GM19099 (cell line): ENCODE measurements around the gene DPM2.
A peak's percentile ranks its signal among the peaks of the same experiment; 100 is the strongest.

Experiments used
- POLR2A ChIP-seq: IDR thresholded peaks from 3 replicates; pipeline ENCODE4 v1.6.1; 2011; ENCODE audit warnings: low read depth; ENCODE audit not compliant: insufficient read length; ENCODE audit errors: extremely low read depth

Gene DPM2, protein sequence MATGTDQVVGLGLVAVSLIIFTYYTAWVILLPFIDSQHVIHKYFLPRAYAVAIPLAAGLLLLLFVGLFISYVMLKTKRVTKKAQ

GRCh38 chr9:127937388-127938297 is at the start of gene DPM2:
DPM2 (minus strand) TSS chr9:127937854; CDS start chr9:127937820, 34 bp downstream.
- peak; percentile 86 for TF ChIP-seq POLR2A

GRCh38 chr9:127987103-127987614 is 49.5 kb upstream of the DPM2 start:
- TF ChIP-seq POLR2A: no peak

DNA sequence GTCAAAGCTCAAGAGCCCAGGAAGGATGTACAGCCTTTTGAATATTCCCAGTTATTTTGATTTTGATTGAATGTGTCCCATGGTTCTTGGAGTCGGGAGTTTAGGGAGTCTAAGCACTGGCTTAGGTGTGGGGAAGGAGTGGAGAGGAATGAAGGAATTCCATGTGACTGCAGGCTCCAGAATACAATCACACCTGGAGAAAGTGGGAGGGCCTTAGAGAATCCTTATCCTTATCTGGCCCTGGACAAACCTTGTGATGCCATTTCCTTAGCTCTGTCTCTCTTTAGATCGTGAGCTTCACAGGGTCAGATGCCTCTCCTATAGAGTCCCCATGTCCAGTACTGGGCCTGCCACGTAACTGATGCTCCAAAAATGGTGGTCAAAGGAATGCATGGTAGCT is 47.4 kb upstream of the DPM2 start:
- TF ChIP-seq POLR2A: no peak

DNA sequence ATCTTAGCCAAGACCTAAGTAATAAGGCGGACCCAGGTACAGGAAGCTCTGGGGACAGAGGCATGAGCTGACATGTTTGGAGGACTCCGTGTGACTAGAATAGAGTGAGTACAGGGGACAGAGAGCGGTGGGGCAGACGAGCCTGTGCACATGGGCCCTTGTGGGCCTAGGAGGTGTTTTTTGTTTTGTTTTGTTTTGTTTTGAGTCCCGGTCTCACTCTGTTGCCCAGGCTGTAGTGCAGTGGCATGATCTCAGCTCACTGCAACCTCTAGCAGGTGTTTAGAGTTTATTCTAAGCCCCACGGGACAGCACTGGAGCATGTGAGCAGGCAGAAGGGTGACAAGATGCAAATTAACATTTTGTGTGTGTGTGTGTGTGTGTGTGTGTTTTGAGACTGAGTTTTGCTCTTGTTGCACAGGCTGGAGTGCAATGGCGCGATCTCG is 46.2 kb upstream of the DPM2 start:
- TF ChIP-seq POLR2A: no peak

DNA sequence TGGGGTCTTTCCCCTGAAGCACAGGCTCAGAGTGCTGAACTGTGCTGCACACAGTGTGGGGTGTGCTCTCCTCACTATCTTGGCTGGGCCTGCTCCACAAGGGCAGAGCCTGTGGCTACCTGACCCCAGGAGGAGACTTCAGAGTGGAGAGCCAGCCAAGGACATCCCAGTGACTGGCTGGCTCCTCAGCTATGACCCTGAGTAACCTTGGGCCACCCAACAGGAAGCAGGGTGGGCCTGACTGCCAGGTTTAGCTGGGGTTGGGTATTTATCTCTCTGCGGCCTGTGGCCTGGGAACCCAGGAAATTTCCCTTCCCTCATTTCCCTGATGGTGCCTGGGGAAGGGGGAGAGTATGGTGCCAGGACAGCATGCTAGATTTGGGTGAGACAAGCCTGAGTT is 45.3 kb upstream of the DPM2 start:
- TF ChIP-seq POLR2A: no peak

DNA sequence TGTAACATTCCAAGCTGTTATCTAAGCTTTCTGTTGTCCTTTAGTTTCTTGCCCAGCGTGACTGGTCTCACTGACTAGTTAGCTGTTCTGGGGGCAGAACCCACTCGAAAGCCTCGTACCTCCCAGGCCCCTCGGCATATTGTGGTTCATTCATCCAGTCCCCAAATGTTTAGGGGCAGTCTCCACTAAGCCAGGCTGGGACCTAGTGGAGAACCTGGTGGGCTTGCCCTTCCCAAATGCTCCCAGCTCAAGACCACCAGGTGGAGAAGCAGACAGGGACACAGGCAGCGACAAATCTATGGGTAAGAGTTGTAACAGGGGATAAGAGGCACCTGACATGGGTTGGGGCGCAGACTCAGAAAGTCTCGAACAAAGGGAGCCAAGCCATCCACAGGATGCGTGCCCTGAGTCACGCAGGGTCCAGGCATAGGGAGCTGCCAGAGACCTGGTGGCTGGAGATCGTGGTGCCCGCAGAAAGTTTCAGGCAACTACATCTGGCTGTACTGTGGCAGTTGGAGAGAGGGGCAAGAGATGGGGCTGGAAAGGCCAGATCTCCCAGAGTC is 44.0 kb upstream of the DPM2 start:
- TF ChIP-seq POLR2A: no peak

- peak; percentile 82 for TF ChIP-seq POLR2A
These were observed 43.3 kb upstream of the DPM2 start, which contains the start of gene EEIG1 for GRCh38 chr9:127980706-127981558. EEIG1 (minus strand) TSS chr9:127980989; CDS start chr9:127980137, 852 bp downstream.

DNA sequence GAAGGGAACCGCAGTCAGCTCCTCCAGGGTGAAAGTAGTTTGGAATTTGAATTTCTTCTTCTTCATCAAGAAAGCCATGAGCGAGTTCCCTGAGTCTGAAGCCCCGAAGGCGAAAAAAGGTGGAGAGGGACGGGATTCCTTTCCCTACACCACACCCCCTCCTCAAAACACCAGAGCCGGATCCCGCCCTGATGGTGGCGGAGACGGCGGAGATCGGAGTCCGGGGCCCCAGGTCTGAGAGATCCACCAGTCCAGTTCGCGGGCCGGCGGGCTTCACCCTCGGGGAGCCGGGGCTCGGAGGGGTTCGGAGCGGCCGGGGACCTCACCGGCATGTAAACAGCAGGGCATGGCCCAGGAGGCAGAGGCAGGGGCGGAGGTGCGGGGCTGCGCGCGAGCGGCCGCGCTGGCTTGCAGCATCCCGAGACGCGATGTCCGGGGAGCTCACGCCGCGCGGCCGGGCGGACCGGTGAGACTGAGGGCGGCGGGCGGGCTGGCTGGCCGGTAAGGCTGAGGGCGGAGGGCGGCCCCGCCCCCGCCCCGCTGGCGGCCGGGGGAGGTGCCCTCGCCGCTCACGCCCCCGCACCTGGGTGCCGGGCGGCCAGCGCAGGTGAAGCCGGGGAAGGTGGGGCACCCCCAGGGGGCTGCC is 42.5 kb upstream of the DPM2 start:
- TF ChIP-seq POLR2A: no peak

- TF ChIP-seq POLR2A: peak; percentile 65
These were observed 41.8 kb upstream of the DPM2 start for GRCh38 chr9:127979333-127980059.

GRCh38 chr9:127979015-127979332 is 41.3 kb upstream of the DPM2 start:
- TF ChIP-seq POLR2A: no peak

DNA sequence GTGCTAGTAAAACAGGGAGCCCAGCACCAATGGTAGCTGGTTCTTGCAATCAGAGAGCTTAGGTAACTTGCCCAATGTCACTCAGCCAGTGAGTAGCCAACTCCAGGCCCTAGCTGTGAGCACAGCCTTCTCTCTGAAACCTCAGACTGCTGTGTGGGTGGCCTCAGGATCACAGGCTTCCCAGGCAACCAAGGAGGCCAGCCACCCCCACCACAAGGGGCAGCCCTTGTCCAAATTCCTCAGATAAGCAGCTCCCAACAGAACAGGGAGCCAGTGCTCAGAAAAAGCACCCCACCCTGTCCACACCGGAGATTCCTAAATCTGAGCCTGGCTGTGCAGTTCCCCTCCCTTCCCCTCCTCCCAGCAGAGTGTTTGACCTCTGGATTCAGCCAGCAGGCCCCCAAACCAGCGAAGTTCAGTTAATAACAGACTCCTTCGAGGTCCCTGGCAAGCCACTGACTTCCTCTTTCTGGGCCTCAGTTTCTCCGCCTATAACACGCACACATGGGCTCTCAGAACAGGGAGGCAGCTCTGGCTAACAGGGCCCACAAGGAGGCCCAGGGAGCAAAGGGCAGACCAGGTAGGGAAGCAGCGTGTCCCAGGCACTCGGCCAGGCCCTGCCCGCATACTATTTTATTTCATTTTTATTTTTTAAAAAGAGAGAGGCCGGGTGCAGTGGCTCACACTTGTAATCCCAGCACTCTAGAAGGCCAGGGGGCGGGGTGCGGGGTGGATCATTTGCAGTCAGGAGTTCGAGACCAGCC is 40.4 kb upstream of the DPM2 start:
- no peak for TF ChIP-seq POLR2A

DNA sequence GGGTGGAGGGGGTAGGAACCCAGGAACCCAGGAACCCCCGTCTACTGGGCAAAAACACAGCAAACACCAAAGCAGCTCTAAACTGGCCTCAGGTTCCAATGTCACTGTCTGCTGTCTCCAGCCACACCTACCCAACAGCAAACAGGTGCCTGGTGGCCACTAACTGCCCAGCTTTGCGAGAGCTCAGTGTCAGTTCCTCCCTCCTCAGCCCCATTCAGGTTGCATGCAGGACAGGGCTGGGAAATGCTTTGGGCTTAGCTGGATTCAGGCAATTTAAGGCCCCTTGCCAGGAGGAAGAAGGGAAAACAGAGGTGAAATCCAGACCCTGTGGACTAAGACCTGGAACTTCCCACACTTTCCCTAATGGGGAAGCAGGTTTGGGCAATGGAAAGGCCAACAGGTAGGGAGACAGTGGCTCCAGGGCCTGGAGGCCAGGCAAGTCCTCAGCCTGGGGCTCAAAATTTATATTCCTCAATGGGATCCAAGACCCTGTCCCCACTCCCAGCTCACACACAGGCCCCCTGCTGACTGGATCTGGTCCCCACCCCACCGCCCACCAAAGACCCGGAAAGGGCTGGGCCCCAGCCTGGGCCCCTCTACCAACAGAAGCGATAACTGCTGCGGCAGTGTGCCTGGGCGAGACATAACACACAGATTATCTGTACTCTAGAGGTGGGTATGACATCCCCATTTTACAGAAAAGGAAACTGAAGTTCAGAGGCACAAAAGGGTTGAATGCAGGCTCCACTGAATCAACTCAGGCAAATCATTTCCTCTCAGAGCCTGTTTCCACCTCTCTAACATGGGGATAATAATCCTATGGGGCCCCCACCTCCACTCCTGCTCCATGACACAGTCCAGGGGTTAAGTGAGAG is 39.6 kb upstream of the DPM2 start:
- no peak for TF ChIP-seq POLR2A
